Activated CD4-positive, alpha-beta T cell treated with anti-CD3 and anti-CD28 coated beads, Interleukin-10, Interleukin-2, amounts not matched to agents 100 ng/mL and 50 ng/mL, durations not matched to agents 16 hours and 8 hours (primary cell): ENCODE results near the gene KLHL36.

Source experiments
- DNase-seq: peaks from one replicate; pipeline ENCODE4 v3.0.0-alpha.2; 2020

Gene KLHL36

DNA sequence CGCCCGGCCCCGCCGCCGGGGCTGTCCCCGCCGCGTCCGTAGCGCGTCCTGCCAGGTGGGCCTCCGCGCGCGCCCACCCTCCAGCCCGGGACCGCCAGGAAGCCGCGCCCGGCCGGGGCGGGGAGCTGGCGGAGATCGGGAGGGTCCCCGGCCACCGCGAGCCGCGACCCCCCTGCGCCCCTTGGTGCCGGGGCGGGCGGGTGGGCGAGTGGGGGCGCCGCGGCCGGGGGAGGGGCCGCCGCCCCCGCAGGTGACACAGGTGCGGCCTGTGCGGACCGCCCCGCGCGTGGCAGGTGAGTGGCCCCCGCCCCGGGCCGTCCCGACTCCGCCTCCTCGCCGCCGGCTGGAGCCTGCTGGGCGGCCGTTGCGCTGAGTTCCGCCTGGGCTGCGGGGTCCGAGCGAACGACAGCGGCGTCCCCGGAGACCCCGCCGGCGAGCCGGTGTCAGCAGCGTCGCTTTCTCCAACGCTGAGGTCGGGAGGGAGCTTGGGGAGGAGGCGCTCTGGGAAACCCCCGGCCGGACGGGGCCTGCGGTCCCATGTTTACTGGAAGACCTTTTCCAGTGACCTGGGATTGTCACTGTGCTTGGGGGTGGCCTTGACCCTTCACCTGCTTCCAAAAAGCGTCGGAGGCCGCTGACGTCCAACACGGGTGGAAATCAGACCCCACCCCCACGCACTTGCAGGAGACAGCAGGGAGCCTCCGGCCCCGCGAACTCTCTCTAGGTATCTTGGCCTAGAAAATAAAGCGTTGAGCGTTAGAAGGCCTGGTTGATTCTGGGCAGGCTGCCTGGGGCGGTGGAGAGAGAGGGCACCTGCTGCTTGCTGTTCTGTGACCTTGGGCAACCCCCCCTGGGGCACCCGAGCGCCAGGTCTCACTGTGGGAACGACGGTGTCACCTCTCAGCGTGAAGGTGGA is 542 bp downstream of the KLHL36 start:
- DNase-seq: peak; percentile 39

- DNase-seq: no peak
Observed at GRCh38 chr16:84649511-84649861, 1.2 kb downstream of the KLHL36 start.

DNA sequence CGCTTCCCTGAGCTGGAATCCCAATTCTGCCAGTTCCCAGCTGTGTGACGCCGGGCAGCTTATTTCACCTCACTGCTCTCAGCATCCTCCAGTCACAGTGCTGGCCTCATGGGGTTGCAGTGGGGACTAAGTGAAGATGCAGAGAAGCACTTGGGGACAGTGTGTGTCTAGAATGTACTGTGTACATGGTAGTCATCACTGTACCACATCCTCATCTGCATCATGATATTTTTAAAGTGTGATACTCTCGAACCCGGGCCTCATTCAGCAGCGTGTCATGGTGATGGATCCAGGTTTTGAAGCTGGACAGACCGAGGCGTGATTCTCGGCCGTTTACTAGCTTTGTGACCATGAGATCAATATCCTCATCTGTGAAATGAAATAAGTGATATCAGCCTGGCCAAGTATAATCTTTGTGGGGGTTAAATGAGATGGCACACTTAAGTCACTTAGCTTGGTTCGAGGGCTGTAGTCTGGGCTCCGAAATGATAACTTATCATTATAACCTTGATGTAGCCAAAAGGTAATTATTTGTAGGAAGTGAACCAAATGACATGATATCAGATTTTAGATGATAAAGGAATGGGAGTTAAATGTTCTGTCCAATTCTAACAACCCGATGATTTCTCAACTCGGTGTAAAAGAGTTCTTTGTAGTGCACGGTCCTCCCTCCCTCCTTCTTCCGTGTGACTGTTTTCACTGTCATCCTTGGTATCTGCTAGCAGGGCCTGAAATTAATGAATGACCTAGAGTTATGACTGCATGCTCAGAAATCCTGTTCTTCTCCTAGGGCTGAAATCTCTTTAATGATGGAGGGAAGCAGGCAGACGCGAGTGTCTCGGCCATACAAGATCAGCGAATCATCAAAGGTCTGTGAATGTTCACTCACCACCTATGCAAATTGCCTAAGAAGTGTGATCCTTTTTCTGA is 2.0 kb downstream of the KLHL36 start:
- no peak for DNase-seq

DNA sequence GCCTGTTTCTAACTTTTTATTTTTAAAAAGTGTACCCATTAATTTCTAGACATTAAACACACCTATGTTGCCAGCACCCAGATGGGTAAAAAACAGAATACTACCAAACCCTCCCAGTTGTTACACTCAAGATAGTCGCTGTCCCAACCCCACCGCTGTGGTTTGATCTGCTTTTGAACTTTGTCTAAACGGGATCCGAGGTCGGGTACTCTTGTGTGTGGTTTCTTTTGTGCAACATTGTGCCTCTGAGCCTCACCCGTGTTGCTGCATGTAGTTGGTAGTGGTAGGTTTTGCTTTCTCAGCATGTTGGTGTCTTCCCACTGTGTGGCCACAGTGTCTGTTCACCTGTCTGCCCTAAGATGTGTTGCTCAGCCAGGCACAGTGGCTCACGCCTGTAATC is 4.3 kb downstream of the KLHL36 start:
- peak; percentile 11 for DNase-seq

DNA sequence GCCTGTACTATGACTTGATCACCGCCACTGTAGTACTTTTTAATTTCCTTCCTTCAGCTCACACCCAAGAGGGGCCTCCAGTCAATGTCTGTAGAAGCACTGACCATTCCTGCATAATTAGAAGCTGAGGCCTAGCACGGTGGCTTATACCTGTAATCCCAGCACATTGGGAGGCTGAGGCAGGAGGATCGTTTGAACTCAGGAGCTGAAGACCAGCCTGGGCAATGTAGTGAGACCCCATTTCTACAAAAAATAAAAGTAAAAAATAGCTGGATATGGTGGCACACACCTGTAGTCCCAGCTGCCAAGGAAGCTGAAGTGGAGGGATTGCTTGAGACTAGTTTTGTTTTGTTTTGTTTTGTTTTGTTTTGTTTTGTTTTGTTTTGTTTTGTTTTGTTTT is 5.9 kb downstream of the KLHL36 start:
- no peak for DNase-seq

DNA sequence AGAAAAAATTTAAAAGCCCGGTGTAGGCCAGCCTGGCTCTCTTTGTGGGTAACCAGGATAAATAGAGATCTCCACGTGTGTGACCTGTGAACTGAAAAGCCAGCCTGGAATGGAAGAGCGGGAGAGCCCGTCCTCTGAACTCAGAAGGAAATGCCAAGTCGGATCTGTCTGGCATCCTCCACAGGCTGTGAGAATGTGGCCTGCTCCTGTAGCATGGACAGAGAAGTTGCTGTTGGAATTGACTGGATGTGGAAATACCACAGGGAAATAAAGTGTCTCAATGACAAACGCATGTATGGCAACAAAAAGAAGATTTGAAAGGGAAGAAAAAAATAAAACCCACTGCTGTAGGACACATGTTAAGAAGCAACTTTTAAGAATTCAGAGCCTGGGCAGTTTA is 6.7 kb downstream of the KLHL36 start:
- no peak for DNase-seq

DNA sequence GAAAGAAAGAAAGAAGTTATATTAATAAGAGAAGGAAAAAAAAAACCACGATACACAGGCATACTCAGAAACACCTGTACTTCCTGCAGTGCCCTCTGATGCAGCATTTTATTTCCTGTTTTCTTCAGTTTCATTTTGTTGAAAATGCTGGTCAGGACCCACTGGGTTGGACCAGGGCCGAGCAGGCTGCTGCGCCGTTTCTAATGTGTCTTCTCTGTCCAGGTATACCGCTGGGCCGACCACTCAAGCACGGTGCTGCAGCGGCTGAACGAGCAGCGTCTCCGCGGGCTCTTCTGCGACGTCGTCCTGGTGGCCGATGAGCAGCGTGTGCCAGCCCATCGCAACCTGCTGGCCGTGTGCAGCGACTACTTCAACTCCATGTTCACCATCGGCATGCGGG is 8.3 kb downstream of the KLHL36 start:
- DNase-seq: no peak

GRCh38 chr16:84657229-84657837 is 9.0 kb downstream of the KLHL36 start:
- DNase-seq: no peak

DNA sequence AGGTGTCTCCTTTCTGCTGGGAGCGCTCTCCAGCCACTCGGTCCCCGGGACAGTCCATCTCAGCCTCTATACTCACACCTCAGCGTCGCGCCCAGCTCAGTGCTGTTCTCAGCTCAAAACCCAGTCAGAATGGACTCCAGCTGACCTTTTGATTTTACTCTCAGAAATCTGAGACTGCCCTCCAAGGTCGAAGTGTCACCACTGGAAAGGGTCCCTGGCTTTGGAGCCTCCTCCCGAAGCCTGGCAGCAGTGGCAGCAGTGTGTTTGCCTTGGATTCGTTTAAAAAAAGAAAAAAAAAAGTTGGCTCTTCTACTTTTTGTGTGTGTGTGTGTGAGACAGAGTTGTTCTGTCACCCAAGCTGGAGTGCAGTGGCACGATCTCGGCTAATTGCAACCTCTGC is 10.4 kb downstream of the KLHL36 start:
- DNase-seq: no peak

GRCh38 chr16:84659656-84660300 is 11.5 kb downstream of the KLHL36 start:
- DNase-seq: no peak

DNA sequence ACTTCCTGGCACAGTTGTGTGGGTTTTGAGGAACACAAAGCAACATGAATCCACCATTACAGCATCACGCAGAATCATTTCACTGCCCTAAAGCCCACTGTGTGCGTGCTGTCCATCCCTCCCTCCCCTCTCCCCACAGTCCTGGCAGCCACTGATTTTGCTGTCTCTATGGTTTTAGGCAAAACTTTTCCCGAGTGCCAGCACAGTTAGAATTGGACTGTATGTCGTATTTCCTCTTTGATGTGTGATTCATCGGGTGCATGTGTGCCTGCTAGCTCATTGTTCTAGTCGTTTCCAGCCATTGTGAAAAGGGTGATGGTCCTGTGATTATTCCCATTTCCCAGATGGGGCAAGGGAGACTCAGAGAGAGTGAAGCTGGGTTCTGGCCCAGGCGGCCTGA is 12.7 kb downstream of the KLHL36 start:
- no peak for DNase-seq

GRCh38 chr16:84661418-84662060 is 13.2 kb downstream of the KLHL36 start:
- no peak for DNase-seq

DNA sequence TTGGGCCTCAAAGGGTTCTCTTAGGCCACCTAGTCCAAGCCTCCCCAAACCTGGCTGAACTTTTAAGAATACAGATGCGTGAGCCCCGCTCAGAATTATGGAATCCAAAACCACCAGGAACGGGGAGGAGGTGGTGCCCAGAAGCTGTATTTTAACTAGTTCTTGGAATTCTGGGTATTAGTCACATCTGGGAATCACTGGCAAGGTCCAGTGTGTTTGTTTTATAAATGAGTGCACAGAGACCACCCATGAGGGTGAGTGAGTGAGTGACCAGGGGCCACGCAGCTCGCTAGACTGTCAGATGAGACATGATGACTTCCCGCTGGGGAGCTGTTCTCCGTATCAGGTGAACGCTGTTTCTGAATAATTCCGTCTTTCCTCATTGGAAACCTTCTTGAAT is 14.2 kb downstream of the KLHL36 start:
- DNase-seq: no peak

DNA sequence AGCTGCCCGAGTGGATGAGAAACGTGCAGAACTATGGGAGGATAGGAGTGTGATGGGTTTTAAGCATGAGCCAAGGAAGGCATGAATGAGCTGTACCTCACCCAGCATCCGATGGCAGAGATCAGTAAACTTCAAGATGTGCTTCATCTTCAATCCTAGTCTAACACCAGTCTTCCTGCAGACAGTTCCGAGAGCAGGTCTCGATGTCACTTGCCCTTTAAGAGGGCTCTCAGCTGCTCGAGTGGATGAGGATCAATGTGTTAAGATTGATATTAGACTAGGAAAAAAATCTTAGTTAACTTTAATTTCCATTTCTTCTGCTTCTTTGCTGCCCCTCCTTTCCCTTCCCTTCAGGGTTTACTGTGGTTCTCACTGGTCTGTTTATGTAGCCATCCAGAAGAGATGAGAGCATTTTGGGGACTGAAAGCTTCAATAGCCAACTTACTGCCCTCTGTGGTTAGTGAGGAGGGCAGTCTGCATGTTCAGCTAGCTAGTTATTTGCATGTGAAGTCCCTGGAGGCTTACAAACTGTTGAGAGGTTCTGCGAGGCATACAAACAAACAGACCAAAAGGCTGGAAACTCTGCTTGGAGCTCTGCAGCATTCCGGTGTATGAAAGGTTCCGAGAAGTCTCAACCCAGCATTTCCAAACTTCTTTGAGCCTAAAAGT is 15.3 kb downstream of the KLHL36 start:
- no peak for DNase-seq

- DNase-seq: no peak
Observed at GRCh38 chr16:84665359-84665758, 17.0 kb downstream of the KLHL36 start.

- DNase-seq: no peak
Observed at GRCh38 chr16:84665843-84666242, 17.5 kb downstream of the KLHL36 start.

- no peak for DNase-seq
Observed at GRCh38 chr16:84667600-84668309, 19.4 kb downstream of the KLHL36 start.

- no peak for DNase-seq
Observed at GRCh38 chr16:84670063-84670462, 21.8 kb downstream of the KLHL36 start.

DNA sequence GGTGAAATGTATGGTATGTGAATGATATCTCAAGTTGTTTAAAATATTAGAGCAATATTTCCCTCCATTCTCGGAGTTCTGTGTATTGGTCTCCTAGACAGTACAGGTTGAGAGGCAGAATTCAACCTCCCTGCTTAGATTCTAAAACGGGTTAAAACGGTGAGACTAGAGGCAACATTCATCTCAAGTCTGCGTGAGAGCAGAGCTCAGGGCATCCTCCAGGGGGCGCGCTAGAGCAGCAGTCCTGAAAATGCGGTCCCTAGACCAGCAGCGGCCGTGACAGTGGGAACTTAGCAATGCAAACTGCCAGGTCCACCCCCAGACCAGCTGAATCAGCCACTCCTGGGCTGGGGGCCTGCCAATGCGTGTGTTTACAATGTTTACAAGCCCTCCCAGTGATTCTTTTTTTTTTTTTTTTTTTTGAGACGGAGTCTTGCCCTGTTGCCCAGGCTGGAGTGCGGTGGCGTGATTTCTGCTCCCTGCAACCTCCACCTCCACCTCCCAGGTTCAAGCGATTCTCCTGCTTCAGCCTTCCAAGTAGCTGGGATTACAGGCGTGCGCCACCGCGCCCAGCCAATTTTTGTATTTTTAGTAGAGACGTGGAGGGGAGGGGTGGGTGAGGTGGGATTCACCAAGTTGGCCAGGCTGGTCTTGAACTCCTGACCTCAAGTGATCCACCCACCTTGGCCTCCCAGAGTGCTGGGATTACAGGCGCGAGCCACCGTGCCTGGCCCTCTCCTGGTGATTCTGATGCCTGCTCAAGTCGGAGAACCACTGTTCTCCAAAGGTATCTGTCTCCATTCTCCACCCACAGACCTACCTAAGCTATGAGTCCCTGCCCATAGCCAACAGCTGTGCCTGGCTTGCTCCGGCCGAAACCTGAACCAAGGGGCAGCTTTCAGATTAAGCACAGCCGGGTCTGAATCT is 24.2 kb downstream of the KLHL36 start:
- peak; percentile 81 for DNase-seq

DNA sequence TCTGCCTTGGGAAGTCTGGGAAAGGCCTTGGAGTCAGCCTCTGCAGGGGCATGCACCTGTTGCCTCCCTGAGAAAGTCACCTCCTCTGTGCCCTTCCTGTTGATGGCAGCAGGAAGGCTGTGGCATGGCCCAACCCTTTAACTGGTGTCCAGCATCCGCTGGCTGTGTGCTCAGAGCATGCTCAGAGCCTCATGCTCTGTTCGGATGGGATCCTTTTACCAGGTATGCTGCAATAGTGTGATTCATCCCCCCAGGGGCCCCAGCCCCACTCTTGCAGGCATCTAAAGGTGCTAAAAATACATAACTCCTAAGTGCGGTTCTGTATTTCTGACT is 24.9 kb downstream of the KLHL36 start:
- no peak for DNase-seq
